ENCODE measurements around the gene TRIO.

- no peak for TF ChIP-seq CTCF (IDR thresholded peaks at IDR 0.05; ENCODE audit: low read depth, low read length, poor library complexity, severe bottlenecking)
- no peak for TF ChIP-seq EZH2phosphoT487 (IDR thresholded peaks at IDR 0.05; ENCODE audit: borderline replicate concordance, low read length)
These were observed 363.0 kb downstream of the TRIO start for GRCh38 chr5:14506140-14506538.
